H1 (cell line): ENCODE measurements around the gene HTR3D. TPM values are rescaled to one million over a fixed set of nuclear protein-coding genes. Genes with fewer than 3 reads are reported as not detected.

ENCODE experiments used
- CTCF ChIA-PET: fragments of 300-600 bp; sonication (Branson Sonifier 250); formaldehyde crosslinking; loops from one replicate; lab custom pipeline; 2021; ENCODE audit not compliant: partially characterized antibody; lab: Charles Lee
- POLR2A ChIA-PET: fragments of 300-600 bp; sonication (Branson Sonifier 250); formaldehyde crosslinking; loops from one replicate; lab custom pipeline; 2021; ENCODE audit warnings: inconsistent platforms; ENCODE audit not compliant: partially characterized antibody; lab: Charles Lee
- DNase-seq, 2 experiments: peaks; one replicate each; pipeline versions ENCODE4 v3.0.0 to v3.0.0-alpha.2; 2010 to 2022; ENCODE audit warnings: low spot score in 2 of 2, low read depth in 1 of 2, mixed read lengths in 1 of 2
- FAIRE-seq: peaks from 2 replicates; lab custom pipeline; 2011; peaks lifted over from hg19 to GRCh38; lab: Jason Lieb, UNC
- H2AFZ ChIP-seq: 2 replicates; pipeline ENCODE4 v1.8.1; 2012; ENCODE audit warnings: low read length, inconsistent platforms
- H2AK5ac ChIP-seq: 2 replicates; pipeline ENCODE4 v1.6.1; 2013; ENCODE audit warnings: low read depth, low read length
- H2BK120ac ChIP-seq: replicated peaks from 2 replicates; pipeline ENCODE3; 2013; ENCODE audit warnings: low read depth, low read length, inconsistent platforms
- H2BK12ac ChIP-seq: 2 replicates; pipeline ENCODE4 v1.6.1; 2013; ENCODE audit warnings: low read depth, low read length
- H2BK15ac ChIP-seq: 2 replicates; pipeline ENCODE4 v1.6.1; 2013; ENCODE audit warnings: low read length
- H2BK20ac ChIP-seq: 2 replicates; pipeline ENCODE4 v1.6.1; 2013; ENCODE audit warnings: low read length
- H2BK5ac ChIP-seq: 2 replicates; pipeline ENCODE4 v1.6.1; 2013; ENCODE audit warnings: low read depth, low read length
- H3K14ac ChIP-seq: 2 replicates; pipeline ENCODE4 v1.6.1; 2013; ENCODE audit warnings: inconsistent platforms; ENCODE audit not compliant: insufficient read length
- H3K18ac ChIP-seq: 2 replicates; pipeline ENCODE4 v1.6.1; 2013; ENCODE audit warnings: low read length; ENCODE audit errors: extremely low read depth
- H3K23ac ChIP-seq: 2 replicates; pipeline ENCODE4 v1.6.1; 2013; ENCODE audit warnings: inconsistent platforms; ENCODE audit not compliant: insufficient read length
- H3K23me2 ChIP-seq: 2 replicates; pipeline ENCODE4 v1.6.1; 2013; ENCODE audit warnings: low read depth, low read length
- H3K27ac ChIP-seq: 2 replicates; pipeline ENCODE4 v1.6.1; 2011; ENCODE audit warnings: low read depth, low read length, inconsistent platforms
- H3K27me3 ChIP-seq, 4 experiments: replicated peaks in 1 of 4; 1 replicate in 1 of 4; 2 replicates in 3 of 4; pipeline versions ENCODE4 v1.6.1 to v1.8.1; 2011 to 2013; ENCODE audit warnings: low read length in 3 of 4, mild to moderate bottlenecking in 3 of 4, inconsistent platforms in 2 of 4, mixed read lengths in 2 of 4, moderate library complexity in 1 of 4; ENCODE audit not compliant: control insufficient read depth in 3 of 4, insufficient read depth in 3 of 4; ENCODE audit errors: extremely low read depth in 1 of 4
- H3K36me3 ChIP-seq, 4 experiments: 2 replicates each; pipeline versions ENCODE4 v1.6.1 to v1.8.1; 2011 to 2013; ENCODE audit warnings: mild to moderate bottlenecking in 4 of 4, low read length in 3 of 4, moderate library complexity in 2 of 4, control low read depth in 1 of 4, inconsistent platforms in 1 of 4; ENCODE audit not compliant: insufficient read depth in 4 of 4, control insufficient read depth in 2 of 4
- H3K4ac ChIP-seq: replicated peaks from 2 replicates; pipeline ENCODE3; 2013; ENCODE audit warnings: low read length, low read depth, mixed read lengths, inconsistent platforms; ENCODE audit not compliant: insufficient read length
- H3K4me1 ChIP-seq, 4 experiments: replicated peaks in 1 of 4; 1 replicate in 1 of 4; 2 replicates in 3 of 4; pipeline versions ENCODE4 v1.6.1 to v1.8.1; 2011 to 2013; ENCODE audit warnings: low read length in 3 of 4, inconsistent platforms in 2 of 4, mixed read lengths in 1 of 4; ENCODE audit not compliant: insufficient read depth in 4 of 4, control insufficient read depth in 3 of 4
- H3K4me2 ChIP-seq, 2 experiments: 2 replicates each; pipeline versions ENCODE4 v1.6.1 to v1.8.1; 2011 to 2013; ENCODE audit warnings: low read depth in 2 of 2, low read length in 2 of 2, control low read depth in 1 of 2, inconsistent platforms in 1 of 2, mild to moderate bottlenecking in 1 of 2; ENCODE audit not compliant: insufficient read depth in 1 of 2
- H3K4me3 ChIP-seq, 4 experiments: fragments of 200-600, 300-600 bp in 1 of 4; sonication (generic), shearing (Covaris generic), sonication (Bioruptor Twin) in 1 of 4; 2 replicates each; pipeline versions ENCODE4 v1.5.1 to v1.8.1; 2011 to 2016; ENCODE audit warnings: low read length in 4 of 4, low read depth in 3 of 4, control low read depth in 2 of 4, inconsistent platforms in 2 of 4, mild to moderate bottlenecking in 2 of 4, mixed read lengths in 1 of 4, moderate library complexity in 1 of 4; ENCODE audit not compliant: insufficient read depth in 2 of 4; ENCODE audit errors: extremely low read depth in 1 of 4
- H3K56ac ChIP-seq: replicated peaks from 2 replicates; pipeline ENCODE3; 2013; ENCODE audit warnings: low read depth, mild to moderate bottlenecking, mixed read lengths, low read length, inconsistent platforms; ENCODE audit not compliant: insufficient read length
- H3K79me1 ChIP-seq: 2 replicates; pipeline ENCODE4 v1.6.1; 2013; ENCODE audit warnings: low read depth, low read length, control low read depth
- H3K79me2 ChIP-seq, 2 experiments: 2 replicates each; pipeline versions ENCODE4 v1.6.1 to v1.8.1; 2012 to 2013; ENCODE audit warnings: low read length in 2 of 2, mild to moderate bottlenecking in 2 of 2, inconsistent platforms in 1 of 2; ENCODE audit not compliant: insufficient read depth in 2 of 2, control insufficient read depth in 1 of 2
- H3K9ac ChIP-seq, 4 experiments: replicated peaks in 1 of 4; 1 replicate in 1 of 4; 2 replicates in 3 of 4; pipeline versions ENCODE4 v1.6.1 to v1.8.1; 2011 to 2013; ENCODE audit warnings: low read depth in 3 of 4, low read length in 3 of 4, control low read depth in 2 of 4, mild to moderate bottlenecking in 2 of 4, moderate library complexity in 2 of 4, inconsistent platforms in 1 of 4; ENCODE audit errors: extremely low read depth in 1 of 4
- H3K9me3 ChIP-seq, 2 experiments: 2 replicates each; pipeline versions ENCODE4 v1.6.1 to v1.8.1; 2012 to 2013; ENCODE audit warnings: mild to moderate bottlenecking in 2 of 2, moderate library complexity in 2 of 2, control low read depth in 1 of 2, inconsistent platforms in 1 of 2, low read depth in 1 of 2, low read length in 1 of 2, mixed read lengths in 1 of 2; ENCODE audit not compliant: insufficient read depth in 2 of 2
- H4K20me1 ChIP-seq, 2 experiments: replicated peaks in 1 of 2; 2 replicates each; pipeline versions ENCODE3 to v1.8.1; 2011 to 2013; ENCODE audit warnings: inconsistent platforms in 2 of 2, low read length in 2 of 2, mild to moderate bottlenecking in 1 of 2; ENCODE audit not compliant: insufficient read depth in 2 of 2, control insufficient read depth in 1 of 2
- H4K5ac ChIP-seq: 2 replicates; pipeline ENCODE4 v1.6.1; 2013; ENCODE audit warnings: low read length, low read depth, mixed read lengths, inconsistent platforms; ENCODE audit not compliant: insufficient read length
- H4K8ac ChIP-seq: 2 replicates; pipeline ENCODE4 v1.8.0; 2013; ENCODE audit warnings: mild to moderate bottlenecking, moderate library complexity, low read length, inconsistent platforms; ENCODE audit not compliant: insufficient read depth; ENCODE audit errors: extremely low read depth
- H4K91ac ChIP-seq: replicated peaks from 2 replicates; pipeline ENCODE3; 2013; ENCODE audit warnings: low read length, mixed read lengths, inconsistent platforms; ENCODE audit not compliant: insufficient read length
- BACH1 ChIP-seq: IDR thresholded peaks from 2 replicates; pipeline ENCODE4 v1.6.1; 2012; ENCODE audit warnings: low read length, improper control_type of control experiment
- CBX5 ChIP-seq: fragments of 300-800, 300-1000 bp; sonication (generic); IDR thresholded peaks from 2 replicates; pipeline ENCODE4 v1.7.1; 2016; ENCODE audit warnings: antibody characterized with exemption, low read length, low read depth
- CHD1 ChIP-seq: IDR thresholded peaks from 2 replicates; pipeline ENCODE4 v1.6.1; 2012; ENCODE audit warnings: low read depth, low read length, improper control_type of control experiment
- CHD2 ChIP-seq: IDR thresholded peaks from 2 replicates; pipeline ENCODE4 v1.6.1; 2012; ENCODE audit warnings: low read length, improper control_type of control experiment
- EP300 ChIP-seq, 2 experiments: IDR thresholded peaks; 1 replicate in 1 of 2; 2 replicates in 1 of 2; pipeline ENCODE4 v1.6.1; 2011 to 2012; ENCODE audit warnings: low read depth in 2 of 2, low read length in 2 of 2, mild to moderate bottlenecking in 2 of 2, borderline replicate concordance in 1 of 2, inconsistent platforms in 1 of 2, moderate library complexity in 1 of 2
- FOSL1 ChIP-seq: IDR thresholded peaks from 2 replicates; pipeline ENCODE4 v1.6.1; 2011; ENCODE audit warnings: mild to moderate bottlenecking, low read depth, low read length, moderate library complexity; ENCODE audit not compliant: insufficient read depth
- HDAC6 ChIP-seq: IDR thresholded peaks from one replicate; pipeline ENCODE4 v1.7.1; 2012; ENCODE audit warnings: low read depth, mild to moderate bottlenecking, inconsistent platforms, low read length, moderate library complexity
- JUN ChIP-seq: IDR thresholded peaks from 2 replicates; pipeline ENCODE4 v1.6.1; 2011; ENCODE audit warnings: low read depth, mild to moderate bottlenecking, improper control_type of control experiment, low read length
- KDM1A ChIP-seq: fragments of 200-600, 300-600 bp; sonication (generic); IDR thresholded peaks from 2 replicates; pipeline ENCODE4 v1.7.1; 2016; ENCODE audit warnings: mild to moderate bottlenecking, low read length, borderline replicate concordance
- MAFK ChIP-seq: IDR thresholded peaks from 2 replicates; pipeline ENCODE4 v1.6.1; 2012; ENCODE audit warnings: low read depth, mild to moderate bottlenecking, improper control_type of control experiment, low read length
- SAP30 ChIP-seq: fragments of 300-600 bp; sonication (generic); IDR thresholded peaks from 2 replicates; pipeline ENCODE4 v1.7.1; 2012; ENCODE audit warnings: low read length, moderate library complexity, mild to moderate bottlenecking, inconsistent platforms; ENCODE audit not compliant: insufficient read depth, insufficient replicate concordance
- TBP ChIP-seq: IDR thresholded peaks from 2 replicates; pipeline ENCODE4 v1.6.1; 2011; ENCODE audit warnings: low read depth, low read length, improper control_type of control experiment
- YY1 ChIP-seq: IDR thresholded peaks from 2 replicates; pipeline ENCODE4 v1.6.1; 2011; ENCODE audit warnings: low read depth, mild to moderate bottlenecking, low read length
- ZNF274 ChIP-seq: IDR thresholded peaks from 2 replicates; pipeline ENCODE4 v1.7.0; 2012; ENCODE audit warnings: low read length, borderline replicate concordance; ENCODE audit errors: extremely low read depth
- WGBS, 2 experiments: shearing (Covaris generic) in 1 of 2; methylation state at CpG; one replicate each; pipeline versions ENCODE4 v1.1.6 to v1.1.7; 2013 to 2015; ENCODE audit warnings: low lambda C conversion rate in 2 of 2, mixed read lengths in 2 of 2, inconsistent platforms in 1 of 2, low coverage in 1 of 2, missing lambda C conversion rate in 1 of 2; ENCODE audit not compliant: insufficient replicate concordance in 2 of 2, insufficient coverage in 1 of 2, insufficient read length in 1 of 2; ENCODE audit errors: extremely low coverage in 1 of 2, missing lambda C conversion rate in 1 of 2; 5-methylcytosine and 5-hydroxymethylcytosine counted together
- polyA plus RNA-seq, 7 experiments: library from polyadenylated mRNA; depleted of rRNA in 3 of 7; stranded (reverse) in 5 of 7; unstranded in 2 of 7; fragments of >200 nt in 5 of 7; fragments of 200-250 nt in 2 of 7; gene quantifications; 1 replicate in 5 of 7; 2 replicates in 1 of 7; 4 replicates in 1 of 7; pipeline versions ENCODE4 v1.2.1 to v1.2.3, GENCODE V29; 2011 to 2013; ENCODE audit warnings: missing spikeins in 2 of 7, mixed read lengths in 2 of 7
- total RNA-seq: library from RNA; stranded (reverse); fragmentation: NEBNext Ultra II Directional; extraction: Animal tissue kit (Norgen Biotek cat#: 25700); gene quantifications from 2 replicates; pipeline ENCODE4 v1.2.1, GENCODE V29; 2021

The HTR3D gene
- total and polyA plus RNA-seq, 2 of the 8 experiments (the other 6 are each of a cell fraction or from before 2014, with no cell fraction given) = not detected

- Histone ChIP-seq H3K79me2 (peaks cover 3 to 15% of the 10 kb centered on the region in 2 experiments; a peak in 1 of 4 replicates), H3K14ac (no peak overlapping the region), H4K5ac (no peak overlapping the region), H2AK5ac (no peak overlapping the region), H3K4me2 (no peak overlapping the region), H3K4me3 (no peak overlapping the region), H4K8ac (no peak overlapping the region), H3K36me3 (peaks cover 0 to 6% (median 2%) of the 10 kb centered on the region in 4 experiments; a peak in 4 of 8 replicates), H2BK12ac (no peak overlapping the region), H3K4me1 (no peaks in the 10 kb centered on the region; a peak in 1 of 7 replicates), H3K18ac (no peak overlapping the region), H2AFZ (no peak overlapping the region), H2BK15ac (no peak overlapping the region), H4K20me1 (peaks cover 2 to 3% of the 10 kb centered on the region in 2 experiments), H3K23me2 (no peaks in the 10 kb centered on the region), H3K9me3 (no peaks in the 10 kb centered on the region), H3K23ac (no peak overlapping the region), H2BK5ac (no peak overlapping the region), H3K79me1 (no peaks in the 10 kb centered on the region), H4K91ac (no peak overlapping the region), H3K27me3 (no peaks in the 10 kb centered on the region), H2BK120ac (no peak overlapping the region), H3K9ac (no peak overlapping the region), H3K27ac (no peak overlapping the region), H3K56ac (no peak overlapping the region), H2BK20ac (no peak overlapping the region), H3K4ac (no peak overlapping the region)
- ChIA-PET CTCF (interaction anchor here (0.6 to 3.5 kb wide), 8 partner anchors 10 to 234 kb away, joined by 3 to 14 read pairs (median 4); partner anchors contain the start of gene ABCC5), POLR2A (interaction anchor here (0.7 to 0.8 kb wide), 2 partner anchors 40 to 235 kb away, joined by 3 read pairs; no protein-coding TSS in a partner anchor)
- DNase-seq (no peak), FAIRE-seq (no peak)
- 82% methylated on average over 11 of the region's 11 CpGs; no CpG with 5 or more reads in 1 of the 2 experiments for WGBS, 2 experiments
- TF ChIP-seq HDAC6 (no peak), KDM1A (no peak), TBP (no peak), FOSL1 (no peak), JUN (no peak), CHD2 (no peak), SAP30 (no peak), CBX5 (no peak), EP300 (IDR thresholded peaks at IDR 0.05; ENCODE audit: borderline replicate concordance in 1 of 2, low read depth in 2 of 2, low read length in 2 of 2) (no peak), CHD1 (no peak), ZNF274 (no peak), BACH1 (peak; percentile 70), MAFK (peak; percentile 51; the same call in 1 of the 2 replicates), YY1 (no peak)
Measured at GRCh38 chr3:184005941-184006507, 25.5 kb upstream of the HTR3D start.
